Measurements from ENCODE around the gene PLEKHG4.

- TF ChIP-seq, protein P1, sequence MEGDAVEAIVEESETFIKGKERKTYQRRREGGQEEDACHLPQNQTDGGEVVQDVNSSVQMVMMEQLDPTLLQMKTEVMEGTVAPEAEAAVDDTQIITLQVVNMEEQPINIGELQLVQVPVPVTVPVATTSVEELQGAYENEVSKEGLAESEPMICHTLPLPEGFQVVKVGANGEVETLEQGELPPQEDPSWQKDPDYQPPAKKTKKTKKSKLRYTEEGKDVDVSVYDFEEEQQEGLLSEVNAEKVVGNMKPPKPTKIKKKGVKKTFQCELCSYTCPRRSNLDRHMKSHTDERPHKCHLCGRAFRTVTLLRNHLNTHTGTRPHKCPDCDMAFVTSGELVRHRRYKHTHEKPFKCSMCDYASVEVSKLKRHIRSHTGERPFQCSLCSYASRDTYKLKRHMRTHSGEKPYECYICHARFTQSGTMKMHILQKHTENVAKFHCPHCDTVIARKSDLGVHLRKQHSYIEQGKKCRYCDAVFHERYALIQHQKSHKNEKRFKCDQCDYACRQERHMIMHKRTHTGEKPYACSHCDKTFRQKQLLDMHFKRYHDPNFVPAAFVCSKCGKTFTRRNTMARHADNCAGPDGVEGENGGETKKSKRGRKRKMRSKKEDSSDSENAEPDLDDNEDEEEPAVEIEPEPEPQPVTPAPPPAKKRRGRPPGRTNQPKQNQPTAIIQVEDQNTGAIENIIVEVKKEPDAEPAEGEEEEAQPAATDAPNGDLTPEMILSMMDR (IDR thresholded peaks at IDR 0.05): no peak
- no peak for TF ChIP-seq POLR2A (IDR thresholded peaks at IDR 0.05)
Measured at GRCh38 chr16:67244387-67245185, 34.7 kb upstream of the PLEKHG4 start.

Data from testis (tissue), 2 donors.